CD4-positive, CD25-positive, alpha-beta regulatory T cell (primary cell): Measurements from ENCODE around the gene EXOC7. TPM values are rescaled to one million over a fixed set of nuclear protein-coding genes. Genes with fewer than 3 reads are reported as not detected.

ENCODE experiments used
- ATAC-seq, 2 donors: fragments of 150-1000 bp; cut with Tn5 transposase; one replicate each; pipeline ENCODE4 v1.10.0; 2021; ENCODE audit warnings: low read depth in 2 of 2, moderate number of reproducible peaks in 2 of 2, moderate library complexity in 1 of 2
- DNase-seq, 3 donors: peaks; one replicate each; pipeline versions ENCODE4 v3.0.0 to v3.0.0-alpha.2; 2012 to 2022; ENCODE audit warnings: mixed read lengths in 1 of 3
- H3K27ac ChIP-seq: one replicate; pipeline ENCODE4 v1.7.0; 2013; ENCODE audit warnings: mild to moderate bottlenecking, low read length; ENCODE audit not compliant: insufficient read depth, poor library complexity, severe bottlenecking
- H3K27me3 ChIP-seq: one replicate; pipeline ENCODE4 v1.7.0; 2013; ENCODE audit warnings: low read length; ENCODE audit not compliant: control insufficient read depth, insufficient read depth
- H3K36me3 ChIP-seq: one replicate; pipeline ENCODE4 v1.7.0; 2013; ENCODE audit warnings: mild to moderate bottlenecking, low read length, moderate library complexity; ENCODE audit not compliant: control insufficient read depth, insufficient read depth
- H3K4me1 ChIP-seq: 2 replicates; pipeline ENCODE4 v1.7.0; 2013; ENCODE audit warnings: mild to moderate bottlenecking, low read length; ENCODE audit not compliant: insufficient read depth, control insufficient read depth, poor library complexity, severe bottlenecking
- H3K4me3 ChIP-seq: one replicate; pipeline ENCODE4 v1.7.0; 2013; ENCODE audit warnings: low read depth, mild to moderate bottlenecking, low read length, moderate library complexity
- H3K9me3 ChIP-seq, 2 experiments: 1 replicate in 1 of 2; 2 replicates in 1 of 2; pipeline ENCODE4 v1.7.0; 2013; ENCODE audit warnings: low read length in 2 of 2, mild to moderate bottlenecking in 1 of 2, moderate library complexity in 1 of 2; ENCODE audit not compliant: control insufficient read depth in 2 of 2
- H3K27ac Mint-ChIP-seq, 3 donors: one replicate each; pipeline ENCODE4 v1.8.0; 2020 to 2022; ENCODE audit warnings: mild to moderate bottlenecking in 3 of 3, mixed read lengths in 3 of 3, moderate library complexity in 2 of 3
- H3K27me3 Mint-ChIP-seq: one replicate; pipeline ENCODE4 v1.8.0; 2022; ENCODE audit warnings: mild to moderate bottlenecking, mixed read lengths
- H3K36me3 Mint-ChIP-seq: one replicate; pipeline ENCODE4 v1.8.0; 2020; ENCODE audit warnings: mixed read lengths
- H3K4me1 Mint-ChIP-seq, 4 donors: one replicate each; pipeline ENCODE4 v1.8.0; 2020 to 2022; ENCODE audit warnings: mixed read lengths in 4 of 4, mild to moderate bottlenecking in 1 of 4
- H3K4me3 Mint-ChIP-seq, 4 donors: one replicate each; pipeline ENCODE4 v1.8.0; 2020 to 2022; ENCODE audit warnings: mild to moderate bottlenecking in 4 of 4, mixed read lengths in 4 of 4, moderate library complexity in 3 of 4
- H3K9me3 Mint-ChIP-seq, 7 donors: one replicate each; pipeline ENCODE4 v1.8.0; 2020 to 2022; ENCODE audit warnings: mixed read lengths in 7 of 7, mild to moderate bottlenecking in 3 of 7, moderate library complexity in 2 of 7
- polyA plus RNA-seq, 4 donors: library from polyadenylated mRNA; unstranded; fragments of 300-500 nt; fragmentation: Illumina TruSeq; gene quantifications; one replicate each; pipeline ENCODE4 v1.2.3, GENCODE V29; 2021
- total RNA-seq: library from RNA; stranded (reverse); gene quantifications from one replicate; pipeline ENCODE4 v1.2.3, GENCODE V29; 2022

Gene EXOC7, protein sequence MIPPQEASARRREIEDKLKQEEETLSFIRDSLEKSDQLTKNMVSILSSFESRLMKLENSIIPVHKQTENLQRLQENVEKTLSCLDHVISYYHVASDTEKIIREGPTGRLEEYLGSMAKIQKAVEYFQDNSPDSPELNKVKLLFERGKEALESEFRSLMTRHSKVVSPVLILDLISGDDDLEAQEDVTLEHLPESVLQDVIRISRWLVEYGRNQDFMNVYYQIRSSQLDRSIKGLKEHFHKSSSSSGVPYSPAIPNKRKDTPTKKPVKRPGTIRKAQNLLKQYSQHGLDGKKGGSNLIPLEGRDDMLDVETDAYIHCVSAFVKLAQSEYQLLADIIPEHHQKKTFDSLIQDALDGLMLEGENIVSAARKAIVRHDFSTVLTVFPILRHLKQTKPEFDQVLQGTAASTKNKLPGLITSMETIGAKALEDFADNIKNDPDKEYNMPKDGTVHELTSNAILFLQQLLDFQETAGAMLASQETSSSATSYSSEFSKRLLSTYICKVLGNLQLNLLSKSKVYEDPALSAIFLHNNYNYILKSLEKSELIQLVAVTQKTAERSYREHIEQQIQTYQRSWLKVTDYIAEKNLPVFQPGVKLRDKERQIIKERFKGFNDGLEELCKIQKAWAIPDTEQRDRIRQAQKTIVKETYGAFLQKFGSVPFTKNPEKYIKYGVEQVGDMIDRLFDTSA
- 105 TPM for total RNA-seq
- 10 to 100 TPM; 41.3 to 47.6 (median 45.0) TPM for polyA plus RNA-seq

DNA sequence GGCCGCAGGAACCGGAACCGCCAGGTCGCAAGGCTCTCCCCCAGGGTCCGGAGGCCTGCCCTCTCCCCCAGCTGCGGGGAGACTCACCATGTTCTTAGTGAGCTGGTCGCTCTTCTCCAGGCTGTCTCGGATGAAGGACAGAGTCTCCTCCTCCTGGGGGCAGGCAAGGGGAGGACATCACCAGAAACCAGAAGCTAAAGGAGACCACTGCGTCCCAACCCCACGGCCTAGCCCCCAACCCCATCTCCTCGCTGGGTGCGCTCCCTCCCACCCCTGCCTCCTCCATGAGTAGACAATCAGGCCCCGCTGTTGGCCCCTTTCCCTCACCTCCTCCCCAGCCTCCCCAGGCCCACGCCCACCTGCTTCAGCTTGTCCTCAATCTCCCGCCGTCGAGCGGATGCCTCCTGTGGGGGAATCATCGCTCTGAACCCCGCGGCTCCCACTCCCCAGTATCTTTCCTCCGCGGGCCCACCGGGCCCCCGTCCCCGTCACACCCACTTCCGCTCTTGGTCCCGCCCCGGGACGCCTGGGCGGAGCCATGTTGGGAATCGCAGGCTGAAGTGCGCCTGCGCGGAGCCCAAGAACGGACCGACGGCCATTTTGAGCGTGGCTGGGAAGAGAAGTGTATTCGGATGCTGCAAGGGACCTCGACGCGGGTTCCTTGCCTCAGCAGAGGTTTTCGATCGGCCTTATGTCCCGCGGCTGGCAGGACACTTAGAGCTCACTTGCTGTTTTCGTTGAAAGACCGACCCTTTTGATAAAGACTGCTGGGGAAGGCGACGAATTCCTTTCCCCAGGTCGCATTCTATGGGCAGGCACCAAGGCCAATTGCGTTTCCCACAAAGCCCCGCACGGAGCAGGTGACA lies at the start of gene EXOC7:
Gene EXOC7 (minus strand): TSS at position 514 of the 866 bp plus-strand sequence. CDS start 95 bp downstream, at position 419.
- H3K9me3 ChIP-seq, result no peaks in the 10 kb centered on the region
- H3K36me3 ChIP-seq, result peaks cover 24% of the 10 kb centered on the region
- Mint-ChIP-seq H3K4me1 (peaks cover 10 to 37% (median 19%) of the 10 kb centered on the region in 4 donors), H3K36me3 (peaks cover 17% of the 10 kb centered on the region), H3K4me3 (peak within 1 kb of the TSS; percentile 93 to 98 (median 97)), H3K27me3 (no peaks in the 10 kb centered on the region), H3K27ac (peak within 1 kb of the TSS; percentile 98 to 99 (median 99)), H3K9me3 (no peaks in the 10 kb centered on the region)
- ATAC-seq (peak; percentile 86 to 88), DNase-seq (peak; percentile 89 to 93 (median 92))
- peak within 1 kb of the TSS; percentile 82 for H3K27ac ChIP-seq
- H3K4me3 ChIP-seq, result peak within 1 kb of the TSS; percentile 85
- no peaks in the 10 kb centered on the region for H3K27me3 ChIP-seq
- peaks cover 24% of the 10 kb centered on the region for H3K4me1 ChIP-seq

DNA sequence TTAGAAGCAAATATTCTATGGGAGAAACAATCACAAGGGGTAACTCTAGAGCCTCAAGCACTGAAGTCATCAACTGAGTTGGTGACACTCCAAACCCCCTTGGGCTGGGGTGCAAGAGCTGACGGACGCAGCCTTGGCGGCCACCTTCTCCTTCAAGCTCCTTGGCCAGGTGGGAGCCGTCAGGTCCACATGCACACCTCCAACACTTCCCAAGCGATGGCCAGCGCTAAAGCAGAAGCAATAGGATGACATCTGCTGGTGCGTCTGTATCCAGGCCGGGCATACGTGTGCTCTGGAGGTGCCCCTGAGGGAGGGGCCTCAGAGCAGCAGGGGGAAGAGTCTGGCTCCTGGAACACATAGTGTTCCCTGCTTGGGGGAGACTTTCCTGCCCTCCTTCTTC lies 49.6 kb upstream of the EXOC7 start:
- Histone ChIP-seq H3K9me3 (no peaks in the 10 kb centered on the region), H3K27me3 (no peaks in the 10 kb centered on the region), H3K4me1 (peaks cover 47% of the 10 kb centered on the region), H3K27ac (peak overlapping the region; percentile 62), H3K36me3 (no peaks in the 10 kb centered on the region), H3K4me3 (peak overlapping the region; percentile 64)
- Mint-ChIP-seq H3K36me3 (peaks cover 63% of the 10 kb centered on the region), H3K4me3 (peak overlapping the region in 3 of 4 donors; percentile 67 to 79 (median 74)), H3K27me3 (no peaks in the 10 kb centered on the region), H3K27ac (peak overlapping the region; percentile 61 to 98 (median 96)), H3K9me3 (no peaks in the 10 kb centered on the region), H3K4me1 (peaks cover 14 to 86% (median 34%) of the 10 kb centered on the region in 4 donors)
- ATAC-seq (no peak), DNase-seq (no peak)

DNA sequence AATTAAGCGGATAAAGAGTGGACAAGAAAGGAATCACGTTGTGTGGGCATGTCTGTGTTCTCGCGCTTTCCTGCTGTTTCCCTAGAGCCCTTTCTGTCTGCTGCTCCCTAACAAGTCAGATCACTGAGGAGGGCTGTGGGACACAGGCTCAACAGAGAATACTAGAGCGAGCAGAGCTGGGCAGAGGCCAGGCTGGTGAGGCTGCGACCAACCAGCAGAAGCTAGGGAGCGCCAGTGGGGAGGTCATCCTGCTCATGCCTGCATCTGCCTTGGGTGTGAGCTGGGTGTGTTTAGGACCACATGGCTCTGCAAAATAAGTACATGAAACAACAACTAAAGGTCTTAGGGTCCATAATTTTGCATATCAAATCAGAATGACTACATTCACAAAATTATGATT lies 49.0 kb upstream of the EXOC7 start:
- Mint-ChIP-seq H3K27ac (peak overlapping the region; percentile 93 to 98 (median 96)), H3K27me3 (no peaks in the 10 kb centered on the region), H3K4me1 (peaks cover 14 to 83% (median 36%) of the 10 kb centered on the region in 4 donors), H3K9me3 (no peaks in the 10 kb centered on the region), H3K4me3 (peak overlapping the region; percentile 67 to 92 (median 82)), H3K36me3 (peaks cover 56% of the 10 kb centered on the region)
- no peak for DNase-seq
- Histone ChIP-seq H3K9me3 (no peaks in the 10 kb centered on the region), H3K27ac (peak overlapping the region; percentile 62), H3K36me3 (no peaks in the 10 kb centered on the region), H3K27me3 (no peaks in the 10 kb centered on the region), H3K4me1 (peaks cover 47% of the 10 kb centered on the region), H3K4me3 (peak overlapping the region; percentile 64)
- ATAC-seq, result no peak

DNA sequence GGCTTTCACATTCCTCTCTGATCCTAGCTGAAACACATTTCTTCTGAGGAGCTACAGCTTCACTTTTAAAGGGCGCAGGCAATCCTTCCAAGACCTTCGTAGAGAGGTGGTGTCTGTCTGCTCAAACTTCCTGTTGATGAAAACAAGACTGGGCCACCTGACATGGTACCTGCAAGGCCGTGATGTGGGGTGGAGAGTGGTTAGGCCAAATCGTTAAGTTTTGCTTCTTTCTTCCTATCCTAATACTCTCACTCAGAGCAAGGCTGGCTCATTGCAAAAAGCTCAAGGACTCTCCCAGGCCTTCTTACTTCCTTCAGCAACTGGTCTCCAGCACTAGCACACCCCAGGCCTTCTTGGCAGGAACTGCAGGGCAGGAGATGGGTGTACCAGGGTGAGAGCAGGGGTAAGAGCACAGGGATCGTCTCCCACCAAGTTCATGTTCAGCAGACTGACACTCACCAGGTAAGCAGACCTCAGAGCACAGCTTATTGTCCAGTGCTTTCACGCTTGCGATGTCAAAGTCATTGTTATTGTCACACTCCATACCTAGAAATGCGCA lies 48.4 kb upstream of the EXOC7 start:
- H3K4me1 ChIP-seq, result peaks cover 47% of the 10 kb centered on the region
- peak overlapping the region; percentile 93 to 98 (median 96) for H3K27ac Mint-ChIP-seq
- H3K36me3 Mint-ChIP-seq, result peaks cover 54% of the 10 kb centered on the region
- peak; percentile 95 to 98 for ATAC-seq
- peak overlapping the region; percentile 62 for H3K27ac ChIP-seq
- DNase-seq, result peak; percentile 26 to 90 (median 71)
- H3K4me1 Mint-ChIP-seq, result peaks cover 14 to 86% (median 36%) of the 10 kb centered on the region in 4 donors
- no peaks in the 10 kb centered on the region for H3K9me3 Mint-ChIP-seq
- peak overlapping the region; percentile 64 for H3K4me3 ChIP-seq
- no peaks in the 10 kb centered on the region for H3K9me3 ChIP-seq
- no peaks in the 10 kb centered on the region for H3K36me3 ChIP-seq
- peak overlapping the region; percentile 67 to 92 (median 82) for H3K4me3 Mint-ChIP-seq
- H3K27me3 ChIP-seq, result no peaks in the 10 kb centered on the region
- H3K27me3 Mint-ChIP-seq, result no peaks in the 10 kb centered on the region

DNA sequence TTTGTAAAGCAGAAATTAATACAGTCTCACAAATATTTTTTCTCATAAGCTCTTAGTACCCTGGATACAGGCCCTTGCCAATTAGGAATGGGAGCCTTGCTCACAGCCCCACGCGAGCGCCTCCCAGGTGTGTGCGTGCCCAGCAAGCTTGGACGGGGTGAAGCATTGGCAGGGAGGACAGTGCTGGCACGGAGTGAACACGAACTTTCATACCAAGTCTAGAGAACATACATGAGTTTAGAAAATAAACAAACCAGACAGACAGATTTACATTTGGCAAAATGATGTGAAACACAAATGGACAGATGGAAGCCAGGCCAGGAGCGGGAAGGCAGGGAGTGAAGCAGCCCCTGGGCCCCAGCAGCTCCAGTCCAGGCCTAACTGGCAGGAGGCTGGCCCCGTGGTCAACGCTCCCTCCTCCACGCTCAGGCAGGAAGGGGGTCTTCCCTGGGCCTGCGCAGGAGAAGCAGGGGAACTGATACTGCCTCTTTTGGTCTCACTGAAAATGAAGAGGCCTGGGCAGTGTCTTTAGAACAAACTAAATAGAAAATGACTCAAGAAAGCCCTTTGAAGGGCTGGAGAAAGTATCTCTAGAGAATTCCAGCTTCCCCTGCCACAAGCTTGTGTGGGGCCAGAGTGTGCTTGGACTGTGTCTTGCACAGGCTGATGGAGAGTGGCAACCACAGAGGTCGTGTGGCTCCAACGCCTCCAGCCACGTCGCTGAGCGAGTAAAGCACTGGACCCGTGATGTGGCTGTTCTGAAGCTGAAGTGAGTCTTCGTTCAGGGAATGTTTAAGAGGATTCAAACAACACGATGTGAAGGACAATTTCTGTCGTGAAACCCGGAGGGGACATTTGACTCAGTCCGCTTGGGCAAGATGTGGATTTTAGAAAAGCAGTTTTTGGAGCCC lies 47.4 kb upstream of the EXOC7 start:
- H3K4me1 ChIP-seq, result peaks cover 57% of the 10 kb centered on the region
- Mint-ChIP-seq H3K4me1 (peaks cover 14 to 86% (median 38%) of the 10 kb centered on the region in 4 donors), H3K27ac (peak overlapping the region; percentile 93 to 98 (median 96)), H3K4me3 (peak overlapping the region; percentile 67 to 92 (median 82)), H3K27me3 (no peaks in the 10 kb centered on the region), H3K9me3 (no peaks in the 10 kb centered on the region), H3K36me3 (peaks cover 50% of the 10 kb centered on the region)
- peak overlapping the region; percentile 62 for H3K27ac ChIP-seq
- no peaks in the 10 kb centered on the region for H3K27me3 ChIP-seq
- no peak for ATAC-seq
- H3K36me3 ChIP-seq, result no peaks in the 10 kb centered on the region
- H3K9me3 ChIP-seq, result no peaks in the 10 kb centered on the region
- DNase-seq, result no peak
- peak overlapping the region; percentile 64 for H3K4me3 ChIP-seq

DNA sequence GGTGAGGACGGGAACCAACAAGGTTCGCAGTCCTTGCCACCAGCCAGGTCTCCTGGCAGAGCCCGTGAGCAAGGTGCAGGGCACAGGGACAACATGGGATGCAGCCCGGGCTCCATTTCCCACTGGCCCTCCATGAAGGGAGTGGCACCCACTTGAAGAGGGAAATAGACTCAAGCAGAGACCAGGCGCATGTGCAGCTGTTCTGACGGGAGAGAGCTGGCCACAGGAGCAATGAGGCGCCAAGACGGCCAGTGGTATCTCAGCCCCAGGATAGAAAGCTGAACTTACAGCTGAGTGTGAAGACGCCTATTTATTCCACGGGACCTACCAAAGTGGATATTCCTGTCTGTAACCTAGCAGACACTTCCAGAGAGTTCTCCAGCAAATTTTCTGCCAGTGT lies 45.6 kb upstream of the EXOC7 start:
- Mint-ChIP-seq H3K27ac (peak overlapping the region; percentile 16 to 93 (median 42)), H3K27me3 (no peaks in the 10 kb centered on the region), H3K4me3 (peak overlapping the region in 1 of 4 donors; percentile 18), H3K36me3 (peaks cover 39% of the 10 kb centered on the region), H3K4me1 (peaks cover 14 to 87% (median 48%) of the 10 kb centered on the region in 4 donors), H3K9me3 (peaks cover 0 to 1% (median 0%) of the 10 kb centered on the region in 7 donors)
- no peak for DNase-seq
- no peaks in the 10 kb centered on the region for H3K9me3 ChIP-seq
- no peak overlapping the region for H3K4me3 ChIP-seq
- no peak for ATAC-seq
- H3K27me3 ChIP-seq, result no peaks in the 10 kb centered on the region
- H3K36me3 ChIP-seq, result no peaks in the 10 kb centered on the region
- H3K27ac ChIP-seq, result no peak overlapping the region
- peaks cover 66% of the 10 kb centered on the region for H3K4me1 ChIP-seq
